ENCODE data around the gene LCA5L.
A peak's percentile ranks its signal among the peaks of the same experiment; 100 is the strongest.

LCA5L gene

DNA sequence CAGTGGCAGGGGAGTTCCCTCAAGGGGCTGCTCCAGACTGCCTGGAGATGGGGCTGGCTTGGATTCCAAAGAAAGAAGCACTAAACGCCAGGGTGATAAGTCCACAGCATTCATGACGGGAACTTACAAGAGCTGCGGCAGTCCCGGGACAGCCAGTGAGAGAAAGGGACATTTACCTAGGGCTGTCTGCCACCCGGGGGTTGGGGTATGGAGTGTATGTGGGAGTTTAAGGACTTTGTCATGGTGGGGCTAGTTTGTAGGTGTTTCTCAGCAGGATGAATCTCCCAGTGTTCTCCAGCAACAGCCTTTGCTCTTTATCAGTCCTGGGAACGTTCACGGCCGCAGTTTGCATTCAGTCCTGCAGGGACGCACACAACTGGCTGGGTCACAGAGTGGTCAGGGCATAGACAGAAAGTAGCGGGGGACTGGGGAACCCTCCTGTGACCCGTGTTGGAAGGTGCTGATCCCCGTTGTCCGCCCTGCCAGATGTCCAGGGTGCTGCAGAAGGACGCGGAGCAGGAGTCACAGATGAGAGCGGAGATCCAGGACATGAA, 55.3 kb downstream of the LCA5L start:
- in situ Hi-C loops (cut with HindIII; ENCODE audit: low sequenced_read_pairs) = no loop called here
- DNase-seq (ENCODE audit: low read depth) = no peak
- no peak overlapping the region for H3K4me3 ChIP-seq (ENCODE audit: low read depth, low read length)
- TF ChIP-seq, protein P1, sequence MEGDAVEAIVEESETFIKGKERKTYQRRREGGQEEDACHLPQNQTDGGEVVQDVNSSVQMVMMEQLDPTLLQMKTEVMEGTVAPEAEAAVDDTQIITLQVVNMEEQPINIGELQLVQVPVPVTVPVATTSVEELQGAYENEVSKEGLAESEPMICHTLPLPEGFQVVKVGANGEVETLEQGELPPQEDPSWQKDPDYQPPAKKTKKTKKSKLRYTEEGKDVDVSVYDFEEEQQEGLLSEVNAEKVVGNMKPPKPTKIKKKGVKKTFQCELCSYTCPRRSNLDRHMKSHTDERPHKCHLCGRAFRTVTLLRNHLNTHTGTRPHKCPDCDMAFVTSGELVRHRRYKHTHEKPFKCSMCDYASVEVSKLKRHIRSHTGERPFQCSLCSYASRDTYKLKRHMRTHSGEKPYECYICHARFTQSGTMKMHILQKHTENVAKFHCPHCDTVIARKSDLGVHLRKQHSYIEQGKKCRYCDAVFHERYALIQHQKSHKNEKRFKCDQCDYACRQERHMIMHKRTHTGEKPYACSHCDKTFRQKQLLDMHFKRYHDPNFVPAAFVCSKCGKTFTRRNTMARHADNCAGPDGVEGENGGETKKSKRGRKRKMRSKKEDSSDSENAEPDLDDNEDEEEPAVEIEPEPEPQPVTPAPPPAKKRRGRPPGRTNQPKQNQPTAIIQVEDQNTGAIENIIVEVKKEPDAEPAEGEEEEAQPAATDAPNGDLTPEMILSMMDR (IDR thresholded peaks at IDR 0.05; ENCODE audit: low read depth, low read length, missing control alignments) = peak; percentile 18

DNA sequence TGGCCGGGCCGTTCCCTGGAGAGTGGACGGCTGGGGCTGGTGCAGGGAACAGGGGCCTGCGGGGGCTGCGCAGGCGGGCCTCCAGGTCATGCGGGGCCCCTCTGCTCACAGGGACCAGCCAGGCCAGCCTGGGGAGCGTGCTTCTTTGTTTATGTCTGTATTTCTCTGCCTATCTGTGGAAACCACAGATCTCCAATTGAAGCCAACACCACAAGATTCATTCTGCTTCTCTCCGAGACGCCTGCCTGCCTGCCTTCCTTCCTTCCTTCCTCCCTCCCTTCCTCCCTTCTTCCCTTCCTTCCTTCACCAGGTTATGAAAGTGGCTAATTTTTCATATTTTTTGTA, 56.8 kb downstream of the LCA5L start:
- no peak overlapping the region for H3K4me3 ChIP-seq (ENCODE audit: low read depth, low read length)
- DNase-seq (ENCODE audit: low read depth) = no peak
- in situ Hi-C loops (cut with HindIII; ENCODE audit: low sequenced_read_pairs) = no loop called here
- TF ChIP-seq, protein P1 (IDR thresholded peaks at IDR 0.05; ENCODE audit: low read depth, low read length, missing control alignments) = no peak

GRCh38 chr21:39388038-39388810, 57.4 kb downstream of the LCA5L start:
- in situ Hi-C loops (cut with HindIII; ENCODE audit: low sequenced_read_pairs) = no loop called here
- DNase-seq (ENCODE audit: low read depth) = peak; percentile 48
- TF ChIP-seq, protein P1 (IDR thresholded peaks at IDR 0.05; ENCODE audit: low read depth, low read length, missing control alignments) = peak; percentile 86
- H3K4me3 ChIP-seq (ENCODE audit: low read depth, low read length) = peak overlapping the region; percentile 42

- TF ChIP-seq, protein P1 (IDR thresholded peaks at IDR 0.05; ENCODE audit: low read depth, low read length, missing control alignments) = no peak
- peak overlapping the region; percentile 42 for H3K4me3 ChIP-seq (ENCODE audit: low read depth, low read length)
- in situ Hi-C loops (cut with HindIII; ENCODE audit: low sequenced_read_pairs) = no loop called here
- peak; percentile 64 for DNase-seq (ENCODE audit: low read depth)
These were observed 58.0 kb downstream of the LCA5L start for GRCh38 chr21:39387461-39388037.

- TF ChIP-seq, protein P1 (IDR thresholded peaks at IDR 0.05; ENCODE audit: low read depth, low read length, missing control alignments) = no peak
- in situ Hi-C loops (cut with HindIII; ENCODE audit: low sequenced_read_pairs) = no loop called here
- H3K4me3 ChIP-seq (ENCODE audit: low read depth, low read length) = no peak overlapping the region
- DNase-seq (ENCODE audit: low read depth) = no peak
These were observed 58.7 kb downstream of the LCA5L start for GRCh38 chr21:39386899-39387298.

- in situ Hi-C loops (cut with HindIII; ENCODE audit: low sequenced_read_pairs) = no loop called here
- peak overlapping the region; percentile 34 for H3K4me3 ChIP-seq (ENCODE audit: low read depth, low read length)
- no peak for DNase-seq (ENCODE audit: low read depth)
- TF ChIP-seq, protein P1 (IDR thresholded peaks at IDR 0.05; ENCODE audit: low read depth, low read length, missing control alignments) = no peak
These were observed 59.4 kb downstream of the LCA5L start for GRCh38 chr21:39386194-39386593.

All from astrocyte of the cerebellum (primary cell).